Activated CD8-positive, alpha-beta memory T cell treated with anti-CD3 and anti-CD28 coated beads, Interleukin-2, amount 50 U/mL, for 24 hours (primary cell): ENCODE data around the gene OR4D6.
"Not testable (repeated sequence)": the region's sequence is repeated elsewhere in the genome, so short reads cannot be mapped to it uniquely, and the experiment has no call there.

Experiments used
- DNase-seq: peaks from one replicate; pipeline ENCODE4 v3.0.0-alpha.2; 2020; ENCODE audit errors: extremely low read depth

OR4D6 gene

DNA sequence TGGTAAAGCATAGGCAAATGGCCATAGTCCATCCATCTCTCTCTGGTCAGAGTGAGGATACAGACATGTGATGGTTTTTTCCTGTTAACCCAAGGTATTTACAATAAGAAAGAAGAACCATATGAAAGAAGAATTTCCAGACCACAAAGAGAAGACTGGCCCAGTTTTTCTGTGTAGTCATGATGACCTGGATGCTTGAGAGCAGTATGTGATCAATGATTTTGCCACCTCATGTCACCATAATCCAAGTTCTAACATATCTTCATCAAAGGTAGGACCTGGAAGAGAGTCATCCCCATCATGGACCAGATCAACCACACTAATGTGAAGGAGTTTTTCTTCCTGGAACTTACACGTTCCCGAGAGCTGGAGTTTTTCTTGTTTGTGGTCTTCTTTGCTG is at the start of gene OR4D6:
OR4D6 (plus strand) TSS at position 301 of the 400 bp plus-strand sequence; CDS start at position 301, 0 bp downstream.
- DNase-seq, result no peak

DNA sequence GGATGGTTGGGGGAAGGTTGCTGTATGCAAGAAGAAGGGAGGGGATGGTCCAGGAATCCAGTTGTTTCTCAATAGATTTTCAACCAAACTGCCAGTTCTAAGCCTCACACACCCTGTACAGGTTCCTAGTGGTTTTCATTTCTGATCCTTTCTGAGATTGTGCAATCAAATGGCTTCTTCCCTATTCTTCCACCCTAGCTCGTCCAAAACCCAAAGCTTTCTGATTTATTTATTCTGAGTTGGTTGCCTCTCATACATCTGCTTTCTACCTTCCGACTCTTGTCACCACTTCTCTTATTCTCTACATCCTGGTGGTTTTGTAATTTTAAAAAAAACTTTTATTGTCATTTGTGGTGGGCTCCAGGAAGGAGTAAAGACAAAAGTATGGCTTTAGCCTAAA is 43.1 kb upstream of the OR4D6 start:
- DNase-seq, result no peak

DNA sequence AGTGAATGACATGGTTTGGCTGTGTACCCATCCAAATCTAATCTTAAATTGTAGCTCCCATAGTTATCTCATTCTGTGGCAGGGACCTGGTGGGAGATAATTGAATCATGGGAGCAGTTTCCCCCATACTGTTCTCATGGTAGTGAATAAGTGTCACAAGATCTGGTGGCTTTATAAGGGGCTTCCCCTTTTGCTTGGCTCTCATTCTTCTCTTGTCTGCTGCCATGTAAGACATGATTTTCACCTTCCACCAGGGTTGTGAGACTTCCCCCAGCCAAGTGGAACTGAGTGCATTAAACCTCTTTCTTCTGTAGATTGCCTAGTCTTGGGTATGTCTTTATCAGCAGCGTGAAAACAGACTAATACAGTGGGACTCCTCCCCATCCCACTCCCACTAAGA is 41.6 kb upstream of the OR4D6 start:
- DNase-seq, result no peak

GRCh38 chr11:59416613-59417012 is 40.1 kb upstream of the OR4D6 start:
- no peak for DNase-seq

GRCh38 chr11:59417023-59417422 is 39.7 kb upstream of the OR4D6 start:
- DNase-seq, result no peak

GRCh38 chr11:59418156-59418555 is 38.6 kb upstream of the OR4D6 start:
- DNase-seq, result no peak

GRCh38 chr11:59423835-59424234 is 32.9 kb upstream of the OR4D6 start:
- no peak for DNase-seq

DNA sequence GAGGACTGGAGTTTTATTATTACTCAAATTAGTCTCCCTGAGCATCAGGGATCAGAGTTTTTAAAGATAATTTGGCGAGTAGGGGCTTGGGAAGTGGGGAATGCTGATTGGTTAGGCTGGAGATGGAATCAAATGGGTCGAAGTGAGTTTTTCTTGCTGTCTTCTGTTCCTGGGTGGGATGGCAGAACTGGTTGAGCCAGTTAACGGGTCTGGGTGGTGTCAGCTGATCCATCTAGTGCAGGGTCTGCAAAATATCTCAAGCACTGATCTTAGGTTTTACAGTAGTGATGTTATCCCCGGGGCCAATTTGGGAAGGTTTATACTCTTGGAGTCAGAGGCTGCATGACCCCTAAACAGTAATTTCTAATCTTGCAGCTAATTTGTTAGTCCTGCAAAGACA is 31.6 kb upstream of the OR4D6 start:
- no peak for DNase-seq

- DNase-seq, result no peak
Measured at GRCh38 chr11:59426361-59427067, 30.2 kb upstream of the OR4D6 start, which contains the start of gene OR5A2. OR5A2 (minus strand) TSS chr11:59426413; CDS start chr11:59422953, 3,460 bp downstream.

GRCh38 chr11:59427068-59427382 is 29.7 kb upstream of the OR4D6 start:
- no peak for DNase-seq

GRCh38 chr11:59429924-59430516 is 26.7 kb upstream of the OR4D6 start:
- DNase-seq, result no peak

GRCh38 chr11:59436169-59436568 is 20.6 kb upstream of the OR4D6 start, which contains the start of gene OR5A1:
OR5A1 (plus strand) TSS chr11:59436469; CDS start chr11:59443169, 6,700 bp downstream.
- no peak for DNase-seq

- DNase-seq, result no peak
Measured at GRCh38 chr11:59437770-59438169, 19.0 kb upstream of the OR4D6 start.

DNA sequence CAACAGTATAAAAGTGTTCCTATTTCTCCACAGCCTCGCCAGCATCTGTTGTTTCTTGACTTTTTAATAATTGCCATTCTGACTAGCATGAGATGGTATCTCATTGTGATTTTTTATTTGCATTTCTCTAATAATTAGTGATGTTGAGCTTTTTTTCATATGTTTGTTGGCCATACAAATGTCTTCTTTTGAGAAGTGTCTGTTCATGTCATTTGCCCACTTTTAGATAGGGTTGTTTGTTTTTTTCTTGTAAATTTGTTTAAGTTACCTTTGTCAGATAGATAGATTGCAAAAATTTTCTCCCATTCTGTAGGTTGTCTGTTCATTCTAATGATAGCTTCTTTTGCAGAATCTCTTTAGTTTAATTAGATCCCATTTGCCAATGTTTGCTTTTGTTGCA is 11.1 kb upstream of the OR4D6 start:
- not testable (repeated sequence) for DNase-seq

DNA sequence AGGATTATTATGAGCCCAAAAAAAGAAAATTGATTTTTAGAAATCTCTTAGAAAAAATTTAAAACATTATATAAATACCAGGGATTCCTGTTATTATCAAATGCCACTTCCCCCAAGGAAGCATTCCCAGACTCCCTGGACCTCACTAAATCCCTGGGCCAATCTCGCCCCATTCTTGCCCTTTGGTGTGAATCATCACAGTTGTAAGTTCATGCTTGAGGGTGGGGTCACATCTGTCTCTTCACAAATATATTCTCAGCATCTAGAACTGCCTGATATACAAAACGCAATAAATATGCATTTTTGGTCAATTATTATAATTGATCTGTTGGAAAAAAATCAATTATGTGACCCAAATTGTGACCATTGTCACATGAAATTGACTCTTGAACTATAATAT is 8.3 kb upstream of the OR4D6 start:
- no peak for DNase-seq

DNA sequence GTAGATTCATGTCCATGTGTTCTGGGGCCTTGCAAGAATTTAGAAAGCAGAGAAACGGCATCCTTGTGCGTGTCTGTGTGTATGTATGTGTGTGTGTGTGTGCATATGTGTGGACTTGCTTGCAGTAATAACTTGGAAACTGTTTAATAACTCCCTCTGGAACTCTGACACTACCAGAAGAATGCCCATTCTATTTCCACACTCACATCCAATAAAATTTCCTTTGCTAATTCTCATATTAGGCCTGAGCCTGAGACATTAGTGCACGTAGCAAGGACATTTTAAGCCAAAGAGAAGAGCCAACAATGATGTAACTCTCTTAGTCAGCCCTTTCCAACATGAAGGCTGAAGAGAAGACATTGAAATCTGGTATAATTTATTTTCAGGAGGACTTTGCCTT is 3.2 kb downstream of the OR4D6 start:
- DNase-seq, result no peak

DNA sequence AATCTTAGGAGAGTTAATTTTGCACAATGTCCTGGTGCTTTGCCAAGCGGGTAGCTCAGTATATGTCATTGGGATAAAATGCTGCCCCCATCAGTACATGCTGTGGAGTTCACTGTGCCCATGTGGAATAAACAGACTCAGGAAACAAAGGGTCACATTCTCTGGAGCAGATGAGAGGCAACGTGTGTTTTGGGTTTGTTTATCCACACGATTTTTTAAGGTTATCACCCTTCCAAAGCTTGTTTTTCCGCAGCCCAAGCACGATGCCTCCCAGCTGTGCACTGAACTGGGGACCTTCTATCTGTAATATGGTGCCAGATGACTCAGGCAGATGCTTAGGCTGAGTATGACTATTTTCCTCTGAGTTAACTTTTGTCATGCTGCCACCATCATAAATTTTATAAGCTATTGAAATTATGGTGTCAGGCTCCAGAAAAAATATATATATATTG is 6.5 kb downstream of the OR4D6 start:
- DNase-seq, result no peak

- no peak for DNase-seq
Measured at GRCh38 chr11:59473015-59473414, 16.3 kb downstream of the OR4D6 start, which contains the start of gene OR4D10. OR4D10 (plus strand) TSS chr11:59473315; CDS start chr11:59477430, 4,115 bp downstream.

DNA sequence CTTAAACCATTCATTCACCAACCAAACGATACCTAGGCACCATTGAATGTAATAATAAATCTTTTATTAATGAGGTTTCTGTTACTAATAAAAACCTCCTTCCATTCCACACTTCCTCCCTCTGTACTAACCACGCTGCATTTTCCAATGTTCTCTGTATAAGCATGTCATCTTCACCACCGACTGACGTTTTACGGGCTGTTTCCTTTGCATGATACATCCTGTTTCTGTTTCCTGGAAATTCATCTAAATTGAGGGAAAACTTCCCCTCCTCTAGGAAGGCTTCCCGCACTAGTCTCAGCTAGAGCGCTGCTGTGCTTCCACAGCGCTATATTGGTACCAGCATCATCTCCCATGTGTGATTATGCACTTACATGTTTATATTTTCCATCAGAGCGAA is 18.4 kb downstream of the OR4D6 start:
- DNase-seq, result no peak

GRCh38 chr11:59479906-59480305 is 23.1 kb downstream of the OR4D6 start:
- DNase-seq, result no peak

DNA sequence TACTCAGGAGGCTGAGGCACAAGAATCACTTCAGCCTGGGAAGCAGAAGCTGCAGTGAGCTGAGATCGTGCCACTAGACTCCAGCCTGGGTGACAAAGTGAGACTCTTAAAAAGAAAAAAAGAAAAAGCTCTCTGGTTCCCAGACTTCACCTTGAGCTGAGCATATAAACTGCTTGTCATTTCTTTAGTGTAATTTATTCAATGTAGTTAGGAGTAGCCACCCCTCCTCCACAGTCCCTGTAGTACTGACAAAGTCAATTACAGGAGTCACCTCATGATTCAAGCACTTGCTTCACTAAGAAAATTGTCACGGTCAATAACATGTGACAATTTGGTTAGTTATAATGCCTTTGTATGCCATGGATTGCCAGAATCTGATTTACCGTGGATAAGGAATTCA is 23.6 kb downstream of the OR4D6 start:
- no peak for DNase-seq

DNA sequence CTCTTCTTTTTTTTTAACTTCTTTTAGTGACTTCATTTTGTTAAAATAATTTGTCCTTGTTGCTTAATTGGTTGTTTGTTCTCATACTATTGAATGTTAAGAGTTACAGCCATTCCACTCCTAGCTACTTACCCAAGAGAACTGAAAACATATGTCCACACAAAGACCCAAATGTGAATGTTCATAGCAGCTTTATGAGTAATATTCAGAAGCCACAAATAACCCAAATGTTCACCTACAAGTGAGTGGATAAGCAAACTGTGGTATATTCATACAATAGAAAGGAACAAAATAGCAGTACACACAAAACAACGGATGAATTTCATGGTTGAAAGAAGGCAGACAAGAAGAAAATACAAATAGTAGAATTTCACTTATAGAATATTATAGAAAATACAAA is 45.2 kb downstream of the OR4D6 start:
- no peak for DNase-seq

DNA sequence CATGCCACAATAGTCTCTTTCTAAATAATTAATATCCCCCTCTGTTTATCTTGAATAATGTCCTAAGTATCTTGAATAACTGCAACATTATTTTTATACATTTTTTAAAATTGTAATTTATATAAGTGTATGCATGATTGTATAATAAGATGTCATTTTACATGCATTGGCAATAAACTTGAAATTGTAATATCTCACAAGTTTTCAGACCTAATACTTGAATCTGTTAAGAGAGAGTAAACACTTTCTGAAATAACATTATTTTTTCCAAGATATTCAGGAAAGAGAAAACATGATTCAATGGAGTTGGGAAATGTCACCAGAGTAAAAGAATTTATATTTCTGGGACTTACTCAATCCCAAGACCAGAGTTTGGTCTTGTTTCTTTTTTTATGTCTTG is 46.5 kb downstream of the OR4D6 start, which contains the start of gene OR4D11:
OR4D11 (plus strand) TSS at position 301 of the 400 bp plus-strand sequence; CDS start at position 301, 0 bp downstream.
- no peak for DNase-seq
